Activated CD4-positive, alpha-beta T cell treated with anti-CD3 and anti-CD28 coated beads, Interleukin-2, amount 50 U/mL, for 1 hour (primary cell): ENCODE results near the gene STAG1.
"Not testable (repeated sequence)": the region's sequence is repeated elsewhere in the genome, so short reads cannot be mapped to it uniquely, and the experiment has no call there.

ENCODE experiments used
- DNase-seq: peaks from one replicate; pipeline ENCODE4 v3.0.0-alpha.2; 2020

STAG1 gene

GRCh38 chr3:136642711-136643110, 109.5 kb downstream of the STAG1 start:
- DNase-seq, result no peak

DNA sequence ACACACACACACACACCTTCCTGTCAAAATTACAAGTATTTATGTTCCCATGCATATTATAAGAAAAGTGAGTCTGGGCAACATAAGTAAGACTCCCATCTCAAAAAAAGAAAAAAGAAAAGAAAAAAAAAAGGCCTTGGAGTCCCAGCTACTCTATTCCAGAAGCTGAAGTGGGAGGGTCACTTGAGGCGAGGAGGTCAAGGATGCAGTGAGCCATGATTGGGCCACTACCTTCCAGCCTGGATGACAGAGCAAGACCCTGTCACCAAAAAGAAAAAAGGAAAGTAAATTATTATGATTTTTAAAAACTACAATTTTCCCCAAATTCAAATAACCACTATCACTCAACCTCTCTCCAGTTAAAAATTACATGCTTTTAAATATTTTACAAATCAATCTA, 113.1 kb downstream of the STAG1 start:
- DNase-seq, result no peak

DNA sequence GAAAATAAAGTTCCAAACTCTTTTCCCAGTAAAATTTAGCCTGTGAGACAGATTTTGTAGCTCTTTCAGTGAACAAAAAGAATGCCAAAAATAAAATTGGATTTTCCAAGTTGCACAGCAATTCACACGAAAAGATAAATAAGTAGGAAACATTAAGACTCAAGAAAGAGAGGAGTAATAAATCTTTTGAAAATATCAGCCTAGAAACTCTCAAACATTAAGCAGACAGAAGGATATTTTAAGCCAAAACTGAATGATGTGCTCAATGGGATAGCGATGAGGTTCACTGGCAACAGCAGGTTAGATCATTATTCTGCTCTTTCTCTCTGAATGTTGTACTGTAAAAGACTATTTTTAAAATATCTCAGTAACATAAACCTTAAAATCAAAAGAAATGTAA, 115.0 kb downstream of the STAG1 start:
- no peak for DNase-seq

DNA sequence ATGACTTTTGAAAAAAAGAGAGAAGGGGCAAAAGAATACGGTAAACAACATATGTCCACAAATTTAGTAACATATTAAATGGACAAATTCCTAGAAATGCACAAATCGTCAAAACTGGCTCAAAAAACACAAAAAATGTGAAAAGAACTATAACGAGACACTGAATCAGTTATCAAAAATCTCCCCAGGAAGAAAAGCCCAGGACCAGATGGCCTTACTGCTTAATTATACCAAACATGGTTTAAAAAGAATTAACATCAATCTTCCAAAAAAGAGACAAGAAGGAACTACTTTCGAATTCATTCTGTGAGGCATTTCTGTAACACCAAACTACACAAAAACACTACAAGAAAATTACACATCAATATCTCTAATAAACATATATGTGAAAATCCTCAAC, 117.4 kb downstream of the STAG1 start:
- DNase-seq, result no peak

DNA sequence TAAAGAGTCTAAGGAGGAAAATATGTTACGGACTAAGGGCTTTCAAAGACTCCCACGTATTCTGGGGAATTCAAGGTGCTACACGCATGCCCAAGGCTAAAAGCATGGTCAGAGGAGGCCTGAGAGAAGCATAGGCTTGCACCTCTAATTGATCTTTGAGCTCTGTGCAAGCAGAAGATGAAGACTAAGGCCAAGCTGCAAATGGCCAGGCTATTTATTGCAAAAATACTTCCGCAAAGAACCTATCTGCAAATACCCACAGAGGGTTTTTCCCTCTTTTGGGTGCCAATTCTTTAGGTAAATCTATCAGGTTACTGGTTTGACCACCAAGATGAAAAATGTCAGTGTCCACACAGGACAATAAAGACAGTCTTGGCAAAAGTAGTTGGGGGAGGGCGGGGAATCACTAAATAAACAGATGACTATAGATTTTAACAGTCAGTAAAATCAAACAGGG, 119.5 kb downstream of the STAG1 start:
- no peak for DNase-seq

DNA sequence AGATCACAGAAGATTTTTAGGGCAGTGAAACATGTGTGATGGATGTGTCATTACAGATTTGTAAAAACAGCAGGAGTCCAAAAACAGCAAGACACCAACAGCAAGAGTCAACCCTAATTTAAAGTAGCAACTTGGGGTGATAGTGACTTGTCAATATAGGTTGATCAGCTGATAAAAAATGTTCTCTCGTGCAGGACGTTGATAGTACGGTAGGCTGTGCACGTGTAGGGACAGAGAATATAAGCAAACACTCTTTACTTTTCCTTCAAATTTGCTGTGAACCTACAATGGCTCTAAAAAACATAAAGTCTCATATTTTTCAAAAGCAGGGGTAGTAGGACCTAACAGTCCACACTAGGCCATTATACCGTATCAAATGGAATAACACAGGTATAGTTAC, 120.8 kb downstream of the STAG1 start:
- no peak for DNase-seq

- no peak for DNase-seq
These were observed 121.3 kb downstream of the STAG1 start for GRCh38 chr3:136630915-136631314.

GRCh38 chr3:136626493-136626892, 125.7 kb downstream of the STAG1 start:
- no peak for DNase-seq

- DNase-seq, result no peak
These were observed 127.0 kb downstream of the STAG1 start for GRCh38 chr3:136624894-136625815.

DNA sequence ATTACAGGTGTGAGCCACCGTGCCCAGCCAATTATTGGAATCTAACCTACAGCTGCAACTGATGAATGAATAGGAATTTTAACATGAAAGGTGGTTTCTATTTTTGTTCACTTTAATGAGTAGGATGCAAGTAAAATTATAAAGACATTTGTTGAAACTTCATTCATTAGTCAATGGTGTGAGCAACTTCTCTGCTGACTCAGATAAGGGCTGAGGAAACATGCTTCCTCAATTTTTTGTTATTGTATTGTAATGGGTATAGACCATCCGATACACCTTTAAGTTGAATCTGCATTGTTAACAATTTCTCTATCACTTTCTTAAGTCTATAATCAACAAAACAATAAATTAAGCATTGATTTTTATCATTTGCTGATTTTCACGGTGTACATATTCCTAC, 127.8 kb downstream of the STAG1 start:
- DNase-seq, result no peak

DNA sequence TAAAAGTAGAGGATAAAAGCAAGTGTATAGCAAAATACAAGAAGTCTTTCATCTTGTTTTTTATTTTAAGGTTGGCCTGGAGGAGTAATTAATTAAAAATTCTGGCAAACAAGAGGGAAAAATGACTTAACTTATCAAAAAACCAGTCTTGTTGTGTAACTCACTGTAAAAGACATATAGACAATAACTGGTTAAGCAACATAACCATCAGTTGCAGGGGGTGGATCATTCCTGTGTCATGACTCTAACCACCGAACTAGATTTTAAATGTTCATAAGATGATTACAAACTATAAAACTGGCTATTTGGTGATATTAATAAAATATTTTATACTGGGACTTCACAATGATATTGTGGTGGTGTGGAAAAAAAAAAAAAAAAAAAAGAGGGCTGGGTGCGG, 130.6 kb downstream of the STAG1 start:
- DNase-seq, result no peak

DNA sequence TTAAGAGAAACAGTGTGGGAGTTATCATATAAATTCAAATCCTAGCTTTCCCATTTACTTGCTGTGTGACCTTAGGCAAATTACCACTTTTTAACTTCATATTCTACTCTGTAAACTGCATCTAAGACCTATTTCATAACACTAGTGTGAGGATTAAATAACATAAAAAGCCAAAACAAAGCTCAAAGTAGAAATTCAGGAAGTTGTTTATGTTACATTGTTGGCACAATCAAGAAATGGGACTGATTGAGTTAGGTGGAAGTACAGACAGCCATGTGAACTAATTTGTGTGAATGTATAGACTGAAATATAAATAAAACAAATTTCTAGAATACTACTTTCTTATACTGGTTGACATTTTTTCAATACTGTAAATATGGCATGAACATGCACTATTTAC, 131.7 kb downstream of the STAG1 start:
- no peak for DNase-seq

GRCh38 chr3:136617969-136618525, 134.1 kb downstream of the STAG1 start:
- DNase-seq, result not testable (repeated sequence)

DNA sequence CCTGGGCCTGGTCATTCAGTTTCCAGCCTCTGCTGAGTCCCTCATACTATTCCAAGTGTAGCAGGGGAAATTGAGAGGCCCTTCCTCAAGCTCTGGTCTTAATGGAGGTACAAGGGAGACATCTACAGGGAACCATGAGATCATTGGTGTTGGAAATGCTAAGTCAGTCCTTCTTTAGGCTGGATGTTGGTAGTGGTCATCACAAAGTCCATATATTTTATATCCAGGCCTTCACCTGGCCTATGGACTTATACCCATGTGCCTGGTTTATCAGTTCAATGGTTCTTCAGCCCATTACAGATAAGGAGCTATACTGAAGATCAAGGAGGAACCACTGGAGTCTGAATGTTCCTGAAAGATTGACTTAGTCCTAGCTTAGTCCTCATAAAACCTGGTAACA, 135.0 kb downstream of the STAG1 start:
- no peak for DNase-seq

GRCh38 chr3:136612512-136612911, 139.7 kb downstream of the STAG1 start:
- no peak for DNase-seq

DNA sequence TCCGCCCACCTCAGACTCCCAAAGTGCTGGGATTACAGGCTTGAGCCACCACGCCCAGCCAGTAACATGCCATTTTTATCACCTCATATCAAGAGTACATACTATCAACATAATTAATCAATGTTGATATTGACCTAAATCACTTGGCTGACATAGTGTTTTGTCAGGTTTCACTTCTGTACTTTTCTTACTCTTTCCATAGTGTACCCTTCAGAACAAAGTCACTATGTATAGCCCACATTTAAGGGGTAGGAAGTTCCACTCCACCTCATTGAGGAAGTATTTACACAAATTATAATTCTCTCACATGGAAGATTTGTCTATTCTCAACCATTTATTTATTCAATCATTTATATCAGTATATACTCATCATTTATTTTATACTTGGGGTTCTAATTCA, 145.2 kb downstream of the STAG1 start:
- DNase-seq, result no peak

DNA sequence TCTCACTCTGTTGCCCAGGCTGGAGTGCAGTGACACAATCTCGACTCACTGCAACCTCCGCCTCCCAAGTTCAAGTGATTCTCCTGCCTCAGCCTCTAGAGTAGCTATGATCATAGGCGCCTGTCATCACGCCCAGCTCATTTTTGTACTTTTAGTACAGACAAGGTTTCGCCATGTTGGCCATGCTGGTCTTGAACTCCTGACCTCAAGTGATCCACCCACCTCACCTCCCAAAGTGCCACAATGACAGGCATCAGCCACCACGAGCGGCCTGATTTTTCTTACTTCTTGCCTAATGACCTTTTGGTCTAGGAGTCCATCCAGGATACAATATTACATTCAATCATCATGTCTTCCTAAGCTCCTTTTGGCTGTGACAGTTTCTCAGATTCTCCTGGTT, 146.0 kb downstream of the STAG1 start:
- not testable (repeated sequence) for DNase-seq

DNA sequence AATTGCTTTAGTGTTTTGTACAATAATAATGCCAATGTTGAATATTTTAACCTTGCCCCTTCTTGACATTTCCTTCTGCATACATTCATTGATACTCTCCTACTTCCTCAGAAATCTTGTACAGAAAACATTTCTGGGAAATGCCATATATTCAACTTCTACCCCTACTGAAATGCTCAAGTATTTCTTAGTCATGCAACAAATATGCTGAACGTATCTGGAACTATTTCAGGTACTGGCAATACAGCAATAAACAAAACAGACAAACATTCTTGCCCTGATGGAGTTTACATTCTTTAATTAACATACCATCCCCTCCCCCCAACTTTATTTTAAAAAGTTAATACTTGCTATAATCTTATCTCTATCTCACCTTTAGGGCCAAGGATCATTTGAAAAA, 147.2 kb downstream of the STAG1 start:
- no peak for DNase-seq

- DNase-seq, result no peak
These were observed 149.4 kb downstream of the STAG1 start for GRCh38 chr3:136602818-136603217.

GRCh38 chr3:136595913-136596697, 156.1 kb downstream of the STAG1 start:
- no peak for DNase-seq

GRCh38 chr3:136586580-136586979, 165.6 kb downstream of the STAG1 start:
- no peak for DNase-seq

DNA sequence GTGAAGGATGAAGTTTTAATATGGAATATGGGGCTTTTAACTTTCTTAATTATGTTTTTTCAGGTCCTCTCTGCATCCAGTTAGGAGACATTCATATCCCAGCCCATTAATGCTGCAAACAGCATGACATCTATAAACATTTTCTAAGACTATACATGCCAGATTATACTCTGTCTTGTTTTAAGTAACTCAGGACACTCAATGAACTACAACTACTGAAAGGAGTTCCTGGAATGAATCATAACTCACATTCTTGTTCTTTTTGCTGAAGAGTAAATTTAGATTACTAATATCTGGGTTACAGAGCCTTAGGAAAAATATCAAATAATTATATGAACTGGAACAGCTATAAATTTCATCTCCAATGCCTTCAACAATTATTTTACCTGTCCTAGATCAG, 167.4 kb downstream of the STAG1 start:
- DNase-seq, result no peak

DNA sequence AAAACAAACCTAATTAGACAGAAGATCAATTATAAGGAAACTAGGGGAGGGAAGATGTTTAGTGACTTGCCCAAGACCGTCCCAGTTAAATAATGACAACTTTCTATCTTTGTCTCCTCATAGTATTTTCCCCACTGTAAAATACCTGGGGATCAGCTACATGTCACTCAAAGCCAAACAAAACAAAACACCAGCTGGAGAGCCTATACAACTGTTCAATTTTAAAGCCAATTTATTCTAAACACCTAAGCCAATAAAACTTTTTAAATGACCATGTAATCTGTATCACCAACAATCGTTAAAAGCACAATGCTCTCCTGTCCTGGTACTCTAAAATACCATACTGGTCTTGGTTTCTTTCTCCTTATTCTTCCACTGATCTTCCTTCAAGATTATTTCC, 168.4 kb downstream of the STAG1 start:
- no peak for DNase-seq

- no peak for DNase-seq
These were observed 174.4 kb downstream of the STAG1 start for GRCh38 chr3:136577791-136578190.
